Measurements from ENCODE around the gene NCK1. TPM values are rescaled to one million over a fixed set of nuclear protein-coding genes. Genes with fewer than 3 reads are reported as not detected.
"Not testable (repeated sequence)": the region's sequence is repeated elsewhere in the genome, so short reads cannot be mapped to it uniquely, and the experiment has no call there.

The NCK1 gene
- polyA plus RNA-seq, 5 donors: 39.6 to 63.1 (median 47.8) TPM

DNA sequence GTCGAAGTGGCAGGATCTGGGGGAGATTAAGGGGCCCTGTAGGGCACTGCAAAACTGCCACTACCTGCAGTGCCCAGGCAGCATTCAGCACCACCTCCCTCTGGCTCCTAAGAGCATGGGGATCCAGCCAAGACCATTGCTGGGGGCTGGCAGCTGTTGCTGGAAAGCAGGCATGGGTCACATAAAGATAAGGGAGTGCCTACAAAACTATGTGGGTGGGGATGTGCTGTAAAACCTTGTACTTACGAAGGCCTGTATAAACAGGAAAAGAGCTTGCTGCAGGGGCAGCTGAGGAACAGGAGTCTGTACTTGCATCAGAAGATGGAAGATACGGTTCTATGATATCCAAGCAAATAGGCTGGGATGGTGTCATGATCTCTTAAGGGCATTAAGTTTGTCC is 122.8 kb downstream of the NCK1 start:
- DNase-seq: no peak

DNA sequence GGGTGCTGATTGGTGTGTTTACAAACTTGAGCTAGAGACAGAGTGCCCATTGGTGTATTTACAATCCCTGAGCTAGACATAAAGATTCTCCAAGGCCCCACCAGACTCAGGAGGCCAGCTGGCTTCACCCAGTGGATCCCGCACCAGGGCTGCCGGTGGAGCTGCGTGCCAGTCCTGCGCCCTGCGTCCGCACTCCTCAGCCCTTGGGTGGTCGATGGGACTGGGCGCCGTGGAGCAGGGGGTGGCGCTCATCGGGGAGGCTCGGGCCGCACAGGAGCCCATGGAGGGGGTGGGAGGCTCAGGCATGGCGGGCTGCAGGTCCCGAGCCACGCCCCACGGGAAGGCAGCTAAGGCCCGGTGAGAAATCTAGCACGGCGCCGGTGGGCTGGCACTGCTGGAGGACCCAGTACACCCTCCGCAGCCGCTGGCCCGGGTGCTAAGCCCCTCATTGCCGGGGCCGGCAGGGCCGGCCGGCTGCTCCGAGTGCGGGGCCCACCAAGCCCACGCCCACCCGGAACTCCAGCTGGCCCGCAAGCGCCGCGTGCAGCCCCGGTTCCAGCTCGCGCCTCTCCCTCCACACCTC is 125.5 kb downstream of the NCK1 start:
- DNase-seq: not testable (repeated sequence)

GRCh38 chr3:136988651-136989050 is 126.6 kb downstream of the NCK1 start:
- no peak for DNase-seq

GRCh38 chr3:136989781-136990524 is 127.9 kb downstream of the NCK1 start:
- no peak for DNase-seq

DNA sequence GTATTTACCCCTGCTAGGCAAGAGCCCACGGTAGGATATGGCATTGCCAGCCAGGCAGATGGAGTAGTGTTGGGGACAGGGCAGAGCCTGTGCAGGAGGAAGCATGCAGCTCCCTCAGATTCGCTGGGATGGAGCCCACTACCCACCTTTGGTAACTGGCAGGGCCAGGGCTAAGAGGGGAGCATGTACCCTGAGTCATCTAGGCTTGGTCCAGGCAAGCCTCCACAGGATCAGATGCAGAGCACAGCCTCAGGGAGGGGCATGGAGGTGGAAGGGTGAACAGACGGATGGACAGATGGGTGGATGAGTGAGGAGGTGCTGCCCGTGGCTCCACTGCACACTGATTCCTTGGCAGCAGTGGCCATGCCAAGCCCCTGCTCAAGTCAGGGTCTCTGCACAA is 128.8 kb downstream of the NCK1 start:
- no peak for DNase-seq

DNA sequence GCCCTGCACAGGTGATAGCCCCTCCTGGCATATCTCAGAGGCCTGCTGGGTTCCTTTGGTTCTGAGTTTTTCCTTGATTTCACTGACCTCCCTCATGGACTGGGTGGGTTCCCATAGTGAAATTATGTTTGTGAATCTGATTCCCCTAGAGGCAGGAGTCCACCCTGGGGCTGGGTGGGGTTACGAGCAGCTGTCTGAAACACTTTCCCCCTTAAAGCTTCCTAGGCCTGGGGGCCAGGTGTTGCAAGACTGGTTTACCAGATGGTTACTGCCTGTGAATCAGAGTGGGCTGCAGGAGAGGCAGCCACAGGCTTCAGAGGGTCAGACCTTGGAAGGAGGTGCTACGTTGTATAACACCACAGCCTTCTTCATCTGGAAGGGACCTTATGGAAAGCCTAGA is 130.1 kb downstream of the NCK1 start:
- no peak for DNase-seq

- DNase-seq: peak; percentile 58 to 63
Observed at GRCh38 chr3:136994772-136995516, 132.9 kb downstream of the NCK1 start.

- DNase-seq: no peak
Observed at GRCh38 chr3:136995652-136996051, 133.6 kb downstream of the NCK1 start.

Other genes with a start within 250 kb of the NCK1 start
- 10 to 100 TPM; 32.3 to 51.0 (median 47.9) TPM for gene STAG1, start 109.8 kb upstream of the NCK1 start, polyA plus RNA-seq (ENCODE audit: insufficient read depth in 1 of 5, insufficient read length in 5 of 5, low replicate concordance in 1 of 5)
- 1 to 10 TPM; 4.3 to 5.1 (median 5.0) TPM for gene SLC35G2, start 43.1 kb upstream of the NCK1 start, polyA plus RNA-seq (ENCODE audit: insufficient read depth in 1 of 5, insufficient read length in 5 of 5, low replicate concordance in 1 of 5)
- gene IL20RB, start 95.8 kb downstream of the NCK1 start, polyA plus RNA-seq (ENCODE audit: insufficient read depth in 1 of 5, insufficient read length in 5 of 5, low replicate concordance in 1 of 5): 1 to 10 TPM in 2 of 5 donors, under 1 TPM in 3; 0.52 to 1.0 (median 0.90) TPM

All from right lung (tissue), 5 donors.